OCI-LY3 (cell line): ENCODE results near the gene DDX20.

Experiments
- H2AFZ ChIP-seq: fragments of 200-600, 300-600 bp; shearing (Covaris generic); 2 replicates; pipeline ENCODE4 v1.6.0; 2014; ENCODE audit warnings: antibody characterized with exemption, low read depth, low read length
- H3K27ac ChIP-seq: fragments of 200-600, 300-600 bp; sonication (generic); 2 replicates; pipeline ENCODE4 v1.5.1; 2014; ENCODE audit warnings: mild to moderate bottlenecking, low read length, moderate library complexity, mixed read lengths
- H3K27me3 ChIP-seq: fragments of 200-600, 300-600 bp; sonication (generic); 2 replicates; pipeline ENCODE4 v1.6.1; 2014; ENCODE audit warnings: low read depth, low read length, mixed read lengths
- H3K36me3 ChIP-seq: fragments of 200-600, 300-600 bp; sonication (generic); replicated peaks from 2 replicates; pipeline ENCODE3; 2014; ENCODE audit warnings: low read depth, low read length, mixed read lengths
- H3K4me1 ChIP-seq: fragments of 300-600, 200-600 bp; sonication (generic); 2 replicates; pipeline ENCODE4 v1.6.1; 2014; ENCODE audit warnings: low read length, mixed read lengths
- H3K4me2 ChIP-seq: fragments of 200-600, 300-600 bp; sonication (generic); 2 replicates; pipeline ENCODE4 v1.6.1; 2014; ENCODE audit warnings: low read length, mixed read lengths
- H3K4me3 ChIP-seq: fragments of 300-600, 200-600 bp; sonication (generic); 2 replicates; pipeline ENCODE4 v1.5.1; 2014; ENCODE audit warnings: antibody characterized with exemption, mild to moderate bottlenecking, low read length, moderate library complexity
- H3K79me2 ChIP-seq: fragments of 300-600, 200-600 bp; shearing (Covaris generic); 2 replicates; pipeline ENCODE4 v1.6.1; 2014; ENCODE audit warnings: mild to moderate bottlenecking, low read length, mixed read lengths
- H3K9ac ChIP-seq: fragments of 300-600, 200-600 bp; shearing (Covaris generic); 2 replicates; pipeline ENCODE4 v1.6.0; 2014; ENCODE audit warnings: mild to moderate bottlenecking, low read length, moderate library complexity
- H3K9me3 ChIP-seq: fragments of 200-600, 300-600 bp; shearing (Covaris generic); 2 replicates; pipeline ENCODE4 v1.6.1; 2014; ENCODE audit warnings: low read length, mixed read lengths; ENCODE audit not compliant: insufficient read depth
- H4K20me1 ChIP-seq: fragments of 200-600, 300-600 bp; sonication (generic); 2 replicates; pipeline ENCODE4 v1.6.1; 2016; ENCODE audit warnings: low read length, mixed read lengths; ENCODE audit not compliant: insufficient read depth
- EZH2phosphoT487 ChIP-seq: fragments of 200-600 bp; shearing (Covaris generic); IDR thresholded peaks from 2 replicates; pipeline ENCODE4 v1.6.1; 2018; ENCODE audit warnings: antibody characterized with exemption, mixed run types, low read depth
- TF ChIP-seq, protein P1 (sequence below): fragments of 200-600, 300-600 bp; sonication (generic); IDR thresholded peaks from 2 replicates; pipeline ENCODE4 v1.5.1; 2014; ENCODE audit warnings: antibody characterized with exemption, low read length, low read depth

Gene DDX20

GRCh38 chr1:111737216-111738132 lies 18.2 kb upstream of the DDX20 start:
- Histone ChIP-seq H3K27me3 (no peaks in the 10 kb centered on the region), H3K9ac (peak overlapping the region; percentile 90), H3K4me3 (peak overlapping the region; percentile 98), H3K9me3 (no peaks in the 10 kb centered on the region), H3K36me3 (no peaks in the 10 kb centered on the region), H4K20me1 (0 out of 2 replicates have a peak, but pooled peaks cover 7% of the 10 kb centered on the region), H3K79me2 (0 out of 2 replicates have a peak, but pooled peaks cover 3% of the 10 kb centered on the region), H3K4me1 (peaks cover 12% of the 10 kb centered on the region), H2AFZ (no peak overlapping the region), H3K27ac (no peak overlapping the region), H3K4me2 (peak overlapping the region; percentile 89)
- TF ChIP-seq, protein P1, sequence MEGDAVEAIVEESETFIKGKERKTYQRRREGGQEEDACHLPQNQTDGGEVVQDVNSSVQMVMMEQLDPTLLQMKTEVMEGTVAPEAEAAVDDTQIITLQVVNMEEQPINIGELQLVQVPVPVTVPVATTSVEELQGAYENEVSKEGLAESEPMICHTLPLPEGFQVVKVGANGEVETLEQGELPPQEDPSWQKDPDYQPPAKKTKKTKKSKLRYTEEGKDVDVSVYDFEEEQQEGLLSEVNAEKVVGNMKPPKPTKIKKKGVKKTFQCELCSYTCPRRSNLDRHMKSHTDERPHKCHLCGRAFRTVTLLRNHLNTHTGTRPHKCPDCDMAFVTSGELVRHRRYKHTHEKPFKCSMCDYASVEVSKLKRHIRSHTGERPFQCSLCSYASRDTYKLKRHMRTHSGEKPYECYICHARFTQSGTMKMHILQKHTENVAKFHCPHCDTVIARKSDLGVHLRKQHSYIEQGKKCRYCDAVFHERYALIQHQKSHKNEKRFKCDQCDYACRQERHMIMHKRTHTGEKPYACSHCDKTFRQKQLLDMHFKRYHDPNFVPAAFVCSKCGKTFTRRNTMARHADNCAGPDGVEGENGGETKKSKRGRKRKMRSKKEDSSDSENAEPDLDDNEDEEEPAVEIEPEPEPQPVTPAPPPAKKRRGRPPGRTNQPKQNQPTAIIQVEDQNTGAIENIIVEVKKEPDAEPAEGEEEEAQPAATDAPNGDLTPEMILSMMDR = no peak
- TF ChIP-seq EZH2phosphoT487 = no peak

GRCh38 chr1:111738133-111738435 lies 17.6 kb upstream of the DDX20 start:
- Histone ChIP-seq H3K27me3 (no peaks in the 10 kb centered on the region), H3K4me1 (peaks cover 12% of the 10 kb centered on the region), H3K9ac (peak overlapping the region; percentile 90), H2AFZ (no peak overlapping the region), H3K27ac (peak overlapping the region; percentile 63; the same call in 1 of the 2 replicates), H3K36me3 (no peaks in the 10 kb centered on the region), H4K20me1 (0 out of 2 replicates have a peak, but pooled peaks cover 7% of the 10 kb centered on the region), H3K9me3 (no peaks in the 10 kb centered on the region), H3K4me2 (peak overlapping the region; percentile 89), H3K79me2 (0 out of 2 replicates have a peak, but pooled peaks cover 3% of the 10 kb centered on the region), H3K4me3 (peak overlapping the region; percentile 98)
- TF ChIP-seq EZH2phosphoT487 = no peak
- TF ChIP-seq, protein P1 = no peak

GRCh38 chr1:111738436-111739193 lies 17.1 kb upstream of the DDX20 start:
- H3K4me2 ChIP-seq = peak overlapping the region; percentile 89
- no peaks in the 10 kb centered on the region for H3K36me3 ChIP-seq
- H3K9ac ChIP-seq = peak overlapping the region; percentile 90
- TF ChIP-seq EZH2phosphoT487 = no peak
- TF ChIP-seq, protein P1 = no peak
- 0 out of 2 replicates have a peak, but pooled peaks cover 7% of the 10 kb centered on the region for H4K20me1 ChIP-seq
- no peaks in the 10 kb centered on the region for H3K9me3 ChIP-seq
- H3K27ac ChIP-seq = peak overlapping the region; percentile 63
- H2AFZ ChIP-seq = peak overlapping the region; percentile 65
- H3K27me3 ChIP-seq = no peaks in the 10 kb centered on the region
- H3K4me1 ChIP-seq = peaks cover 12% of the 10 kb centered on the region
- H3K79me2 ChIP-seq = 0 out of 2 replicates have a peak, but pooled peaks cover 3% of the 10 kb centered on the region
- peak overlapping the region; percentile 98 for H3K4me3 ChIP-seq
